Measurements from ENCODE around the gene TUBB8. TPM values are rescaled to one million over a fixed set of nuclear protein-coding genes. Genes with fewer than 3 reads are reported as not detected.
"Not testable (repeated sequence)": the region's sequence is repeated elsewhere in the genome, so short reads cannot be mapped to it uniquely, and the experiment has no call there.

The TUBB8 gene
- total RNA-seq, 1 donor from 2014 or later, result not detected

GRCh38 chr10:79532-80215 lies 30.6 kb upstream of the TUBB8 start:
- Mint-ChIP-seq H3K4me1 (ENCODE audit: unreplicated experiment) (peaks cover 4% of the 10 kb centered on the region), H3K36me3 (ENCODE audit: unreplicated experiment) (no peaks in the 10 kb centered on the region), H3K27me3 (ENCODE audit: unreplicated experiment) (peaks cover 23% of the 10 kb centered on the region), H3K9me3 (ENCODE audit: unreplicated experiment) (no peaks in the 10 kb centered on the region), H3K4me3 (ENCODE audit: unreplicated experiment) (no peak overlapping the region), H3K27ac (ENCODE audit: unreplicated experiment) (no peak overlapping the region)
- DNase-seq (ENCODE audit: extremely low spot score, unreplicated experiment), result peak; percentile 73
- TF ChIP-seq, protein P1, sequence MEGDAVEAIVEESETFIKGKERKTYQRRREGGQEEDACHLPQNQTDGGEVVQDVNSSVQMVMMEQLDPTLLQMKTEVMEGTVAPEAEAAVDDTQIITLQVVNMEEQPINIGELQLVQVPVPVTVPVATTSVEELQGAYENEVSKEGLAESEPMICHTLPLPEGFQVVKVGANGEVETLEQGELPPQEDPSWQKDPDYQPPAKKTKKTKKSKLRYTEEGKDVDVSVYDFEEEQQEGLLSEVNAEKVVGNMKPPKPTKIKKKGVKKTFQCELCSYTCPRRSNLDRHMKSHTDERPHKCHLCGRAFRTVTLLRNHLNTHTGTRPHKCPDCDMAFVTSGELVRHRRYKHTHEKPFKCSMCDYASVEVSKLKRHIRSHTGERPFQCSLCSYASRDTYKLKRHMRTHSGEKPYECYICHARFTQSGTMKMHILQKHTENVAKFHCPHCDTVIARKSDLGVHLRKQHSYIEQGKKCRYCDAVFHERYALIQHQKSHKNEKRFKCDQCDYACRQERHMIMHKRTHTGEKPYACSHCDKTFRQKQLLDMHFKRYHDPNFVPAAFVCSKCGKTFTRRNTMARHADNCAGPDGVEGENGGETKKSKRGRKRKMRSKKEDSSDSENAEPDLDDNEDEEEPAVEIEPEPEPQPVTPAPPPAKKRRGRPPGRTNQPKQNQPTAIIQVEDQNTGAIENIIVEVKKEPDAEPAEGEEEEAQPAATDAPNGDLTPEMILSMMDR (IDR thresholded peaks at IDR 0.05), result no peak

- H3K4me3 Mint-ChIP-seq (ENCODE audit: unreplicated experiment), result no peak overlapping the region
- DNase-seq (ENCODE audit: extremely low spot score, unreplicated experiment), result peak; percentile 53
- no peaks in the 10 kb centered on the region for H3K9me3 Mint-ChIP-seq (ENCODE audit: unreplicated experiment)
- no peak overlapping the region for H3K27ac Mint-ChIP-seq (ENCODE audit: unreplicated experiment)
- TF ChIP-seq, protein P1 (IDR thresholded peaks at IDR 0.05), result no peak
- H3K27me3 Mint-ChIP-seq (ENCODE audit: unreplicated experiment), result peaks cover 25% of the 10 kb centered on the region
- no peaks in the 10 kb centered on the region for H3K36me3 Mint-ChIP-seq (ENCODE audit: unreplicated experiment)
- peaks cover 11% of the 10 kb centered on the region for H3K4me1 Mint-ChIP-seq (ENCODE audit: unreplicated experiment)
Measured at GRCh38 chr10:78556-78955, 29.5 kb upstream of the TUBB8 start.

DNA sequence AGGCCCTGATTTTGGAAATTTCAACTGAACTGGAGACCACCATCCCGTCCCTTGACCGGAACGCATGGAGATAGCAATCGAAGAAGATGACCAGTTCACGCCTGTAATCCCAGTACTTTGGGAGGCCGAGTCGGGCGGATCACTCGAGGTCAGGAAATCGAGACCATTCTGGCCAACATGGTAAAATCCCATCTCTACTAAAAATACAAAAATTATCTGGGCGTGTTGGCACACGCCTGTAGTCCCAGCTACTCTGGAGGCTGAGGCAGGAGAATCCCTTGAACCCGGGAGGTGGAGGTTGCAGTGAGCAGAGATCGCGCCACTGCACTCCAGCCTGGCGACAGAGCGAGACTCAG lies 25.1 kb upstream of the TUBB8 start:
- H3K9me3 Mint-ChIP-seq (ENCODE audit: unreplicated experiment); H3K36me3 Mint-ChIP-seq (ENCODE audit: unreplicated experiment); DNase-seq (ENCODE audit: extremely low spot score, unreplicated experiment); H3K27me3 Mint-ChIP-seq (ENCODE audit: unreplicated experiment); H3K27ac Mint-ChIP-seq (ENCODE audit: unreplicated experiment): not testable (repeated sequence)
- H3K4me3 Mint-ChIP-seq (ENCODE audit: unreplicated experiment), result peak overlapping the region; percentile 81
- peaks cover 11% of the 10 kb centered on the region for H3K4me1 Mint-ChIP-seq (ENCODE audit: unreplicated experiment)

DNA sequence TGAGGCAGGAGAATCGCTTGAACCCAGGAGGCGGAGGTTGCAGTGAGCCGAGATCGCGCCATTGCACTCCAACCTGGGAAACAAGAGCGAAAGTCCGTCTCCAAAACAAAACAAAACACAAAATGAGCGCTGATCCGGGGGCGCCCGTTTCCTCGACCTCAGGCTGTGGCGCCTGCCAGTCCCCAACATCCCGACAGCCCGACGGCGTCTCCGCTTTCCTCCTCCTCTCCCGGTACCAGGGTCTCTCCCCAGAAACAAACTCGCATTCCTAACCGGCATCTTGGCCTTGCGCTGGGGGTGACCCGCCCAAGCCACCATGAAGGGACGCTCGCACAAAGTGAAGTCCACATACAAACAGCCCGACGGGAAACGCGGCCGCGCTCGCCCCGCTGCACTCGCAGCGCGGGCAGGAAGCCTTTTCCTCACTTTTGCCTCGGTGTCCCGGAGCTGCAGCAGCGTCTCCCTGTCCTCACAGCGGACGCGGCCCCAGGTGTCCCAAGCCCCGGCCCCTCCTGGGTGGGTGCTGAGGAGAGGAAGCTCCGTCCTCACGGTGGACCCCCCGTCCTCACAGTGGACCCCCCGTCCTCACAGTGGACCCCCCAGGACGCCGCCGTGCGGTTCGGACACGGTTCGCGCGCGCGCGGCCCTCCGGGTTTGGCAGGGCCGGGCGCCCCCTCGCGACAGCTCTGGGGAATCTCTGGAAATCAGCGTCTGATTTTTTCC lies 24.6 kb upstream of the TUBB8 start:
- H3K36me3 Mint-ChIP-seq (ENCODE audit: unreplicated experiment); H3K9me3 Mint-ChIP-seq (ENCODE audit: unreplicated experiment); H3K27me3 Mint-ChIP-seq (ENCODE audit: unreplicated experiment); H3K27ac Mint-ChIP-seq (ENCODE audit: unreplicated experiment): not testable (repeated sequence)
- Mint-ChIP-seq H3K4me1 (ENCODE audit: unreplicated experiment) (peaks cover 11% of the 10 kb centered on the region), H3K4me3 (ENCODE audit: unreplicated experiment) (peak overlapping the region; percentile 81)
- DNase-seq (ENCODE audit: extremely low spot score, unreplicated experiment), result peak; percentile 87
- TF ChIP-seq, protein P1 (IDR thresholded peaks at IDR 0.05), result peak; percentile 81

GRCh38 chr10:68156-68555 lies 19.1 kb upstream of the TUBB8 start:
- H3K27ac Mint-ChIP-seq (ENCODE audit: unreplicated experiment); H3K36me3 Mint-ChIP-seq (ENCODE audit: unreplicated experiment); H3K4me3 Mint-ChIP-seq (ENCODE audit: unreplicated experiment); H3K9me3 Mint-ChIP-seq (ENCODE audit: unreplicated experiment); DNase-seq (ENCODE audit: extremely low spot score, unreplicated experiment); H3K4me1 Mint-ChIP-seq (ENCODE audit: unreplicated experiment): not testable (repeated sequence)
- H3K27me3 Mint-ChIP-seq (ENCODE audit: unreplicated experiment), result peaks cover 37% of the 10 kb centered on the region

DNA sequence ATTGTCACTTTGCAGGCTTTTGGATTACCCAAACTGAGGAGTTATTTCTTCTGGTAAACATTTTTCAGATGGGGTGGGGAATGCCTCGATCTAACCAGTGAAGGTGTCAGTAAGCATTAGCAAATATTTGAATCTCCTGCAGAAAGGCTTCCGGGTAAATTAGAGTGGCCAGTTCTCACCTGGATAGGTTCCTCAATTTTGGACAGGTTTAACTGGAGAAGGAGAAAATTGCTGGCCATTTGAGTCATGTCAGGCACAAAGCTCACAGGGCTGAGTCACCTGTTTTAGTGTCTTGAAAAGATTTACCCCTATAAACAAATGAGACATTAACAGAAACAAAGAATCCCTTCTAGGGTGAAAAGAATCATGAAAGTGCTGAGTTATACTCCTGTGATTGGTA lies 830 bp upstream of the TUBB8 start:
- H3K9me3 Mint-ChIP-seq (ENCODE audit: unreplicated experiment); DNase-seq (ENCODE audit: extremely low spot score, unreplicated experiment); H3K36me3 Mint-ChIP-seq (ENCODE audit: unreplicated experiment); H3K4me1 Mint-ChIP-seq (ENCODE audit: unreplicated experiment); H3K27ac Mint-ChIP-seq (ENCODE audit: unreplicated experiment); H3K27me3 Mint-ChIP-seq (ENCODE audit: unreplicated experiment); H3K4me3 Mint-ChIP-seq (ENCODE audit: unreplicated experiment): not testable (repeated sequence)

- not testable (repeated sequence) for H3K27ac Mint-ChIP-seq (ENCODE audit: unreplicated experiment); H3K9me3 Mint-ChIP-seq (ENCODE audit: unreplicated experiment); H3K4me1 Mint-ChIP-seq (ENCODE audit: unreplicated experiment); H3K27me3 Mint-ChIP-seq (ENCODE audit: unreplicated experiment); H3K4me3 Mint-ChIP-seq (ENCODE audit: unreplicated experiment); H3K36me3 Mint-ChIP-seq (ENCODE audit: unreplicated experiment)
- DNase-seq (ENCODE audit: extremely low spot score, unreplicated experiment), result peak; percentile 78
Measured at GRCh38 chr10:47864-48263, 1.2 kb downstream of the TUBB8 start.

DNA sequence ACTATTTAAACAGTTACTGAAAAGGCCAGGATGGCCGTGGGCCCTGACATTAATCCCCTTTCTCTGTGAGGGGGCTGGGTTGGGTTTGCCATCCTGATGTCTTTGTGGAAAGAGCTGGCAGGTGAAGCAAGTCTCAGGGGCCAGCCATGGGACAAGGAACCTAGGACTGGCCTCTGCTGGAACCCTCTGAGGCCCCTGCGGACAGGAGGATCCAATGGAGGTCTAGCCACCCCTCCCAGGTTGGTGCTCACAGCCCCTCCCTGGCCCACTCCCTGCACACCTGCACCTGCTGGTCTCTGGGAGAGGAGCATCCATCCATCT lies 35.8 kb downstream of the TUBB8 start:
- not testable (repeated sequence) for H3K4me3 Mint-ChIP-seq (ENCODE audit: unreplicated experiment); H3K27me3 Mint-ChIP-seq (ENCODE audit: unreplicated experiment); H3K4me1 Mint-ChIP-seq (ENCODE audit: unreplicated experiment); H3K36me3 Mint-ChIP-seq (ENCODE audit: unreplicated experiment); H3K27ac Mint-ChIP-seq (ENCODE audit: unreplicated experiment); H3K9me3 Mint-ChIP-seq (ENCODE audit: unreplicated experiment); DNase-seq (ENCODE audit: extremely low spot score, unreplicated experiment)

GRCh38 chr10:12444-13314 lies 36.4 kb downstream of the TUBB8 start:
- not testable (repeated sequence) for H3K27me3 Mint-ChIP-seq (ENCODE audit: unreplicated experiment)

More at GRCh38 chr10:12444-13314, 36.4 kb downstream of the TUBB8 start:
- H3K36me3 Mint-ChIP-seq (ENCODE audit: unreplicated experiment); H3K9me3 Mint-ChIP-seq (ENCODE audit: unreplicated experiment); DNase-seq (ENCODE audit: extremely low spot score, unreplicated experiment); H3K4me3 Mint-ChIP-seq (ENCODE audit: unreplicated experiment); H3K4me1 Mint-ChIP-seq (ENCODE audit: unreplicated experiment); H3K27ac Mint-ChIP-seq (ENCODE audit: unreplicated experiment): not testable (repeated sequence)
